HG03025 (cell line): ENCODE results near the gene ALKBH8.
A peak's percentile ranks its signal among the peaks of the same experiment; 100 is the strongest.
"Not testable (repeated sequence)": the region's sequence is repeated elsewhere in the genome, so short reads cannot be mapped to it uniquely, and the experiment has no call there.

ENCODE experiments used
- ATAC-seq: cut with Tn5 transposase; IDR thresholded peaks from one replicate; pipeline ENCODE4 v1.9.1; 2021; ENCODE audit warnings: mild to moderate bottlenecking, moderate library complexity; ENCODE audit not compliant: unreplicated experiment, low FRiP score

ALKBH8 gene

DNA sequence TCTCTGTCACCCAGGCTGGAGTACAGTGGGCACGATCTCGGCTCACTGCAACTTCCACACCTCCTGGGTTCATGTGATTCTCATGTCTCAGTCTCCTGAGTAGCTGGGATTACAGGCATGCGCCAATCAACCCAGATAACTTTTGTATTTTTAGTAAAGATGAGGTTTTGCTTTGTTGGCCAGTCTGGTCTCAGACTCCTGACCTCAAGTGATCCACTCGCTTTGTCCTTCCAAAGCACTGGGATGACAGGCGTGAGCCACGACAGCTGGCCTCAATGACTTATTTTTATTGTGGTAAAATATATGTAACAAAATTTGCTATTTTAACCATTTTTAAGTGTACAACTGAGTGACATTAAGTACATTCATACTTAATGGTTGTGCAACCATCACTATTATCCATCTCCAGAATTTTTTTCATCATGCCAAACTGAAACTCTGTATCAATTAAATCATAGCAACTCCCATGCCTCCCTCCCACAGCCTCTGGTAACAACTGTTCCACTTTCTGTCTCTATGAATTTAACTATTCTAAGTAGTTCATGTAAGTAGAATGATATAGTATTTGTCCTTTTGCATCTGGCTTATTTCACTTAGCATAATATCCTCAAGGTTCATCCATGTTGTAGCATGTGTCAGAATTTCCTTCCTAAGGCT, 57.2 kb downstream of the ALKBH8 start:
- ATAC-seq: no peak

DNA sequence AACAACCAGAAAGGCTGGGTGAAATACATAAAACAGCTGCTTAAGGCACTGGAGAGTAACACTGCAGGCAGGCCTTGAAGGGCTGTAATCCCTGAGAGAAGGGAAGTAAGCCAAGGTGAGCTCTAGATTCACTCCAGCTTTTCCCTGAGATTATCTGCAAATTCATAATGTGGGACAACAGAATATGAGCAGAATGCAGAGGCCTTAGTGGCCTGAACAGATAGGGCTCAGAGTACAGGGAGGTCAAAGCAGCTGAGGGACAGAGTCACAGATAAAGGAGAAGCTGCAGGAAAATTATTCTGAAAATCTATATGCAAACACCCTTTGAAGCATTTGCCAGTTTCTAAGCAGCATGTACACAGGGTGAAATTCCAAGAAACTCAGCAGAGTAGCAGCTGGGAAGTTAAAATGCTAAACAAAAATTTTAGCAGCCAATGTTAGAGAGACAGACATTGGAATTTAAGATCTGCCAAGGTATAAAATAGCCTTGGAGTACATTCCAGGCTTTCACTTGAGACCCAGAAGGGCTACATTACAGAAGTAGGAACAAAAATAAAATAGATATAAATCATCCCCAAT, 59.8 kb downstream of the ALKBH8 start:
- no peak for ATAC-seq

DNA sequence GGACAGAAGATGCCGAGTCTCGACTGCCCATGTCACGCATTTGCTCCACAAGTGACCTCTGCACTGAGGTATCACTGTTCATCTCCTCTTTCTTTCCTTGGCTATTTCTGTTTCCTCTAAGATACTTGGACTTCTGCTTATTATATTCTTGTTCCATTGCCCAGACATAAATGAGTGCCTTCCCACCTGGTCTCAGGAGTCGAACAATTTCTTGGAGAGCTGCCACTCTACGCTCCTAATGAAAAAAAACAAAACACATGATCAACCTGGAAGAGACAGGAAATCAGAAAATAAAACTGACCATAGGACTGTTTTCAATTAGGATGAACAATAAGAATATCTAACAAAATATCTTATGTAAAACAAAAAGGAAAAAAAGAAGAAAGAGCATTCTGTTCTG, 60.6 kb downstream of the ALKBH8 start:
- ATAC-seq: no peak

DNA sequence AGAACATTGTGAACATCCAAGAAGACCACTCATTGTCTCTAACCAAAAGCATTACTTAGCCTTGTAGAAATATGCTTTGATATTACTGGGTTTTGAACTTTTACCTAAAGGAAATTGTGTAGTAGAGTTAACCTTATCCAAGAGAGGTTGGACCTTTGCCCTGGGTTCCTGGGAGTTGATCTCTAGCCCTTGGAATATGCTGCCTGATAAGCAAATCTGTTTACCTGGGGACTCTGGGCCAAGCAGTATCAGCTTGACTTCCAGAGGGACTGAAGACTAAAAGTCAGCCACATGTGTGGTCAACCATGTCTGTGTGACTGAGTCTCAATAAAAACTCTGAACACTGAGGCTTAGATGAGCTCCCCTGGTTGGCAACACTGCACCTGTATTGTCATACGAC, 63.8 kb downstream of the ALKBH8 start:
- ATAC-seq: no peak

DNA sequence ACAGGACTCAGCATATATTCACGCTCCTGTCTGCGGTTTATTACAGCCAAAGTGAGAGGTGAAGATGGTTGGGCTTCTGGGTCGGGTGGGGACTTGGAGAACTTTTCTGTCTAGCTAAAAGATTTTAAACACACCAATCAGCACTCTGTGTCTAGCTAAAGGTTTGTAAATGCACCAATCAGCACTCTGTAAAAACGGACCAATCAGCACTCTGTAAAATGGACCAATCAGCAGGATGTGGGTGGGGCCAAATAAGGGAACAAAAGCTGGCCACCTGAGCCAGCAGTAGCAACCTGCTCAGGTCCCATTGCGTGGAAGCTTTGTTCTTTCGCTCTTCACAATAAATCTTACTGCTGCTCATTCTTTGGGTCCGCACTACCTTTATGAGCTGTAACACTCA, 68.2 kb downstream of the ALKBH8 start:
- not testable (repeated sequence) for ATAC-seq

DNA sequence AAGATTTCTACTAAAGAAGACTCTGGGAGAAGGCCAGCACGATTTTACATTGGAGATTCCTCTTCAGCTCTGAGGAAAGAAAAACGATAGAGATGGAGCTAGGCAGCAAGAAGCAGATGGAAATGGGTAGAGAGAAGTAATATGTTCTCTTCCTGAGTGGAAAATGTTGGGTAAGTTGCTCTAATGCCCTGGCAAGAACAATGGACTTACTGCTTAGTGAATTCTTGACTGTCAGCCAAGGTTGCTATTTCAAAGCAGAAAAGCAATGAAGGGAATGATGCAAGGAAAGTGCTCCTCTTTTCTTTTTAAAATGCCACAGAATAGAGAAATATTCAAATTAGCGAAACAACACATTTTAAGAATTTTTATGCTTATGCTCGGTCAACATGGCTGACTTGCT, 69.5 kb downstream of the ALKBH8 start:
- no peak for ATAC-seq

DNA sequence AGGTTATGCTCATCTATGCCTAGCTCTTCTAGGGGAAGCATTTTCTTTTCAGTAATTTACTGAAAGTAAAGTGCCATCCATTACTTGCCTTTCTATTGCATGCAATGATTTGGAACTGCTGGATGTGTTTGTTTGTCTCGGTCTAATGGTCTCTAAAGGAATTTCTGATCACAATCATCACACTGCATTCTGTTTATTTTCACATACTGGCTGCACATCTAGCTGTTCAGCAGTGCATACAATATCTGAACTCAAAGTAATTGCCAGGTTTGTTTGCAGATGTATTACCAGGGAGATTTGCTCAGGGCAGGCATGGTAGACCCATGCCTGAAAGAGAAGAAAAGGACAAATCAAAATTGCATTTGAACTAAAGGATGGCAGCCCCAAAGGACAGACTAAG, 71.5 kb downstream of the ALKBH8 start:
- ATAC-seq: no peak

DNA sequence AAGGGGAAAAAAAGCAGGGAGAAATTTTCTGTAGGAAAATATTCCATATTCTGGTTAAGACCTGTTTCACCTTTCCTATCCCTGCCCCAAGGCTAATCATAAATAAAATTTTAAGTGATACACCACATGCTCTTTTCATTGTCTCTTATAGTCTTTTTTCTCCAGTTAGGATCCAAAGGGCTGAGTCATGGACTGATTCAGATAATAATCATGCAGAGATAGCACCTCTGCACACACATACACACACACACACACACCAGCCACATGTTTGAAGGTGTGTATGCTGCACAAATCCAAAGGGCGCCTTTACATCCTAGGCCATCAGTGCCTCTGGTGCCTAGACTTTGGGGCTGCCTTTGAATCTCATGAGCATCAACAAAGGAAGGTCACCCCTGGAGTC, 72.4 kb downstream of the ALKBH8 start:
- no peak for ATAC-seq

DNA sequence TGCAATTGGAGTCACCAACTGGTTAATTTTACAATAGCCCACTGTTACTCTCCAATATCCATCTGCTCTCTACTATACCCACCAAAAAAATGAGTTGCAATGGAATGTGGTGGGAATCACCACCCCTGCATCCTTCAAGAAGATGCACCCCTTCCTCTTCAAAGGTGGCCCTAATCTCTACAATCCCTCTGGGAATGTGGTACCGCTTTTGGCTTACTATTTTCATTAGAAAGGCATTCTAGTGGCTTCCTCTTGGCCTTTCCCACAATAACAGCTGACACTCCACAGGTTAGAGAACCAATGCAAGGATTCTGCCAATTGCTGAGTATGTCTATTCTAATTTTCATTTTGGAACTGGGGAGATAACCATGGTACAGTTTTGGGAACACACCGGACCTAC, 74.7 kb downstream of the ALKBH8 start:
- no peak for ATAC-seq

DNA sequence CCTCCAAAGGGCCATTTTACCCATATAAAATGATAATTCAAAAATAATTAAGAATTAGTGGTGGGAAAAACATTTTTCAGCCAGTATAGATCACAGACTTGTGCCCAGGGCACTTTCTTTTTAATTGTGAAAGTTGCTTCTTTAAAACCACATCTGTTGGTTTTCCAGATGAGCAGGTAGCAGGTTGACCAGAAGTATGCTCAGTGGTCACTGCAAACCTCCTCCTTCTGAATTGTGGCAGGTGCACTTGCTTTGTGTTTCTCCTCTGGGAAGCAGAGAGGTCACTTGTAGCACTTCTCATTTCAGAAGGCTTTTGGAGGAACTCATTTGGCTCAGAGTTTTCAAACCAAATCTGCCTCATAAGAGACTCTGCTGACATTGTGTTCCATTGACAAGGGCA, 83.3 kb downstream of the ALKBH8 start:
- no peak for ATAC-seq

DNA sequence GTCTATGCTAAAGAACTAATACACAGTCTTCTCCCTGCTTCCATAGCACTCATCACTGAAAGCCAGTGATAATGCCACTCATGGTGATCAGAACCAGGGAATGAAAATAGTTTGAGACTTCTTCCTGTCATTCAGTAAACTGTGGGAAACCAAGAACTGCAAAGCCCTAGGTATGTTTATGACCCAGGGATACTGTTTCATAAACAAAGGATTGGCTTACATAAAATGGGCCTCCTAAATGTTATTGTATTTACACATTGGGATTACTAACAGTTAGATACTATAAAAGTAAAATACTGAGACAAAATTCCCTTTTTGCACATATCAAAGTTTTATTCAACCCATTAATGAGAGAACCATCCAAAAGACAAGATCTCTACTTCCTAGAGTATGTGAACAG, 86.6 kb downstream of the ALKBH8 start:
- ATAC-seq: no peak

DNA sequence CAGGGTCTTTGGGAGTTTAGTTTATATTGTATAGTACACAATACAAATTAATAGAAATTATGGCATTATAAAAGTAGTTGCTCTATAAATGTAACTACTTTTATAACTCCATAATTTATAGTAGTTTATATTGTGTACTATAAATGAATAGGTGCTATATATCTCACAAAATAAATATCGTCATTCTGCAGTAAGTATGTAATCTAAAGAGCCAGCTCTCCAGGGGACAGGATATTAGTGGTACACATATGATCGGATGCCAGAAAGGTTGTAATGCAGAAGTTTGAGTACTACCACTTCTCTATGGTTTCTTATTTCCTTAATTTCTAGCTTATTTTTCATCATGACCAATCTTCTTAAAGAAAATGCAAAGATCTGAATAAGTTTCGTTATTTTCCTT, 87.7 kb downstream of the ALKBH8 start:
- ATAC-seq: no peak

DNA sequence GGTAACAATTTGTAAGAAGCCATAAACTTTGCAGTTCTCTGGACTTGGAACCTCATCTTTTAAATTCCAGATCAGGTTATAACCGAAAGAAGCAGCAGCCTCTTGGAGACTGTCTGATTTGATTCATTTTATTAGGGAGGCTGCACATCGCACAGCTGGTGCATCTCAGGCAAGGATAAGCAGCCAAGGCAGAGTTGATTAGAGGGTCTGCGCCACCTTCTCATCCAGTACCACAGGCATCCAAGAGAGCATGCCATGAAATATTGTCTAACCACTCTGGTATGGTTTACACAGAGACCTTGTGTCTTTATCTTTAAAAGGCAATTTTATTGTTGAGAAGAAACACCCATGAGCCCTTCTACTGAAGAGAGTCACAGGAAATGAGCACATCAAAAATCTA, 91.7 kb downstream of the ALKBH8 start:
- no peak for ATAC-seq

DNA sequence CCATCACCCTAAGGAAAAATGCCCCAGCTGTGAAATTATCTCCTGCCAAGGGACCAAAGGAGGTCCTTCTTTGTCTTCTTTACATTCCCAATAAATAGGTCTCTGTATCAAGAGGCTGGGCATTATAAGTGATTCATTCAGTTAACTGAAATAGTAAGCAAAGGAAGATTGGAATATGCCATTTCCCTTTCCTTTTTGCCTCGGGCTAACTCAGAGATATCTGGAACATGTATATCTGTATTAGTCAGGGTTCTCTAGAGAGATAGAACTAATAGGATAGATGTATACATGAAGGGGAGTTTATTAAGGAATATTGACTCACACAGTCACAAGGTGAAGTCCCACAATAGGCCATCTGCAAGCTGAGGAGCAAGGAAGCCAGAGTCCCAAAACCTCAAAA, 92.6 kb downstream of the ALKBH8 start:
- ATAC-seq: no peak

DNA sequence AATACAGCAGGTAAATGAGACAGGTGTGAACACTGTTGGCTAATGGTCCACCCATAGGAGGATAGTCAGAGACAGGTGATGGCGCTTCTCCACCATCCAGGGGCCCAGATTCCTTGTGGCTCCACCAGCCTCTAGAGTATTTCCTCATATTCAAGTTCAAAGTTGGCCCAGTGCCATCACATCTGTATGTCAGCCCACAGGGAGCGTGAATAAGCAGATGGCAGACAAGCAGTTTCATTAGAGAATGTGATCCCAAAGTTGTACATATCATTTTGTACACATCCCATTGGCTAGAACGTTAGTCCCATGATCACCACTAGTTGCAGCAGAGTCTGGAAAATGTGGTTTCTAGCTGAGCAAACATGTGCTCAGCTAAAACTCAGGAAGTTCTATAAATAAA, 96.9 kb downstream of the ALKBH8 start:
- ATAC-seq: no peak

DNA sequence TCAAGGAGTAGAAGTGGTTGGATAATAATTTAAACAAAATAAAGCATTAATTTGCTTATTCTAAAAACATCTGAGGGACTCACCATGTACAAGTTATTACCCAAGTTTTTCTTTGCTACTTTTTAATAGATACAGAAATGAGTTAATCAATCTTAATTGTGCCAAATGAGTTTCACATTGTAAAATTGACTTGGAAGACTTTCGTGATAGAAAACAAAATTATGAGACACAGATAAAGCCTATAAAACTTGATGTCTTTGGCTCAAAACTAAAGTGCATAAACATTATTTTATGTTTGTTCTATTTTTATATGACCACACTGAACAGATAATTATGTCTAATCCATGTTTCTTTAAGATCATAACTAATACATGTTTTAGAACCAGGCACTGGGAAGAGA, 97.8 kb downstream of the ALKBH8 start:
- no peak for ATAC-seq

DNA sequence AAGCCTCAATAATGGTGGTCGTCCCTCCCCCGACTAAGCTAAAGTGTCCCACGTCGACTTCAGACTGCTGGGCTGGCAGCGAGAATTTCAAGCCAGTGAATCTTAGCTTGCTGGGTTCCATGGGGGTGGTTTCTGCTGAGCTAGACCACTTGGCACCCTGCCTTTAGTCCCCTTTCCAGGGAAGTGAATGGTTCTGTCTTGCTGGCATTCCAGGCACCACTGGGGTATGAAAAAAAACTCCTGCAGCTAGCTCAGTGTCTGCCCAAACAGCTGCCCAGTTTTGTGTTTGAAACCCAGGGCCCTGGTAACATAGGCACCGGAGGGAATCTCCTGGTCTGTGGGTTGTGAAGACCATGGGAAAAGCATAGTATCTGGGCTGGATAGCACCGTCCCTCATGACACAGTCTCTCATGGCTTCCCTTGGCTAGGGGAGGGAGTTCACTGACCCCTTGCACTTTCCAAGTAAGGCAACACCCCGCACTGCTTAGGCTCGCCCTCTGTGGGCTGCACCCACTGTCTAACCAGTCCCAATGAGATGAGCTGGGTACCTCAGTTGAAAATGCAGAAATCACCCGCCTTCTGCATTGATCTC, 99.2 kb downstream of the ALKBH8 start:
- not testable (repeated sequence) for ATAC-seq

DNA sequence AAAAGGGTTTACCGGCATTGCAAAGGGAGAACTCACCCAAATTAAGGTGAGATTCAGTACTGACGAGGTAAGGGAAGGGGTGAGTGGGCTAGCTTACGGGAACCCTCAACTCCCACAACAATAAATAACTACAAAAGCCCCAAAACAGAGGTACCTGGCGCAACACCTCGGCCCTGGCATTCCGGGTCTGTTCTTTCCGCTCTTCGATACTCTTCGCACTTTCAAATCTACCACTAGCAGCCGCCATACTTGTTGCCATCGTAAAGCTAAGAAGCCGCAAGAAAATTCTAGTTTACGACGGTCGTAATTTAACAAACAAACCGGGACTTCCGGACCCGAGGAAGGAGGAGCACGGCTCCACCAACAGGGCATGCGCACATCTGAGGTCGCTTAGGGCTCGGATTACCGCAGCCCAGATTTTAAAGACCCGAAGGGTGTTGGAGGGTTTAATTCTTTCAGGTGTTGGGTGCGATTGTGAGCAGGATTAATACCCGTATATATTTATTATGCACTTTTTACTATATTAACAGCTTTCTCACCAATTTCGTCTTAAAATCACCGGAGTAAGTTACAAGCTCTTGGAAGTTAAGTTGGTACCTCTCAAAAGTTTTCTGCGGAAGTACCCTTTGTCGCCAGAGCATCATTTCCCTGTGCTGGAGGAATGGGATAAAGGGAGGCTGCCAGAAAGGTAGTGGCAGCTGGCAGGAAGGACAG, 107.8 kb downstream of the ALKBH8 start, which contains the start of gene CWF19L2:
Gene CWF19L2, minus strand, starts transcription at position 268 of the 714 bp plus-strand sequence. Its CDS starts 9 bp downstream, at position 259.
- ATAC-seq: peak; percentile 97

DNA sequence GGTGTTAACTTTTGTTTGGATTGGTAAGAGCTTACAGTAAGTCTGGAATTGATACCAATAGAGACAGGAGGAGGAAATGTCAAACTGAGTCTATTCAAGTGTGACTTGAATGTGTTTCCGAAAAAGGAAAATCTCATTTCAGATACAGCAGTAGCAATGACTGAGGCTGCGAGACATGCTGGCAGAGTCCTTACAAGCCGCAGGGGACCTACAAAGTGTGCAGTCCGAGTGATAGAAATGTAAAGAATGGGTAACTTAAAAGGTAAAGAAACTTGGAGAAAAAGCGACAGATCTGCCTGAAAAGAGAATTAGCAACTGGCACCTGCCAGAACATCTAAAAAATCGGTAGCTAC, 108.4 kb downstream of the ALKBH8 start:
- peak; percentile 44 for ATAC-seq

DNA sequence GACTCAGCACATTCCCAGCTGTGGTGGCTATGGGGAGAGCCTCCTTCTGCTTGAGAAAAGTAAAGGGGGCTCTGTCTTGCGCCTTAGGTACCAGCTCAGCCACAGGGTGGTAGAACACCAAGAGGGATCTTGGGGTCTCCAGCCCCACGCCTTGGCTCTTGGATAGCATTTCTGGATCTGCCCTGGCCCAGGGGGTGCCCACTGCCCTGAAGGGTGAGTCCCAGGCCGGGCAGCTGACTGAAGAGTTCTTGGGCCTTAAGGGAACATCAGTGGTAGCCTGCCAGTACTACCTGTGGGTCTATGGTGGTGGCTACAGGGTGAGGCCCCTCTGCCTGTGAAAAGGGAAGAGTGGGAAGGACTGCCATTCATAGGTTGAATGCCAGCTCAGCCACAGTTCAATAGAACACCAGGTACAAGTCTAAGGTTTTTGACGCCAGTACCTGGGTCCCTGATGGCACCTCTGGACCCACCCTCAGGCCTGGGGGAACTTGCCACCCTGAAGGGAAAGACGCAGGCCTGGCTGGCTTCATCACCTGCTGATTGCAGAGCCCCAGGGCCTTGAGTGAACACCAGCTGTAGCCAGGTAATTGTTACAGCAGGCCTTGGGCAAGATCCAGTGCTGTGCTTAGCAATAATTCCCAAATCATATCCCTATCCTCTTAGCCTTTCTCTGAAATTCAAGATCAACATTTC, 111.8 kb downstream of the ALKBH8 start:
- ATAC-seq: no peak
